Measurements from ENCODE around the gene SLC50A1. TPM values are rescaled to one million over a fixed set of nuclear protein-coding genes. Genes with fewer than 3 reads are reported as not detected.

The SLC50A1 gene
- total RNA-seq, 2 donors from 2014 or later: 102 to 130 TPM

GRCh38 chr1:155184835-155185782 lies 49.5 kb downstream of the SLC50A1 start:
- intact Hi-C loops (cut with DNase I): no loop called here
- Histone ChIP-seq H3K4me1 (peaks cover 8% of the 10 kb centered on the region), H3K9me3 (no peaks in the 10 kb centered on the region), H3K27ac (peak overlapping the region; percentile 55), H3K4me3 (no peak overlapping the region), H3K36me3 (no peaks in the 10 kb centered on the region), H3K27me3 (no peaks in the 10 kb centered on the region), H3K9ac (ENCODE audit: low read depth in 2 of 2, low read length in 2 of 2) (peak overlapping the region; percentile 20 to 77)
- peak; percentile 71 for DNase-seq
- TF ChIP-seq CTCF (IDR thresholded peaks at IDR 0.05): no peak

GRCh38 chr1:155185783-155186066 lies 50.1 kb downstream of the SLC50A1 start:
- no peaks in the 10 kb centered on the region for H3K27me3 ChIP-seq
- no peaks in the 10 kb centered on the region for H3K9me3 ChIP-seq
- no peak for DNase-seq
- peak overlapping the region; percentile 55 for H3K27ac ChIP-seq
- H3K4me1 ChIP-seq: peaks cover 8% of the 10 kb centered on the region
- intact Hi-C loops (cut with DNase I): no loop called here
- H3K9ac ChIP-seq (ENCODE audit: low read depth in 2 of 2, low read length in 2 of 2): peak overlapping the region; percentile 20 to 77
- no peak overlapping the region for H3K4me3 ChIP-seq
- no peak for TF ChIP-seq CTCF (IDR thresholded peaks at IDR 0.05)
- H3K36me3 ChIP-seq: no peaks in the 10 kb centered on the region

GRCh38 chr1:155186067-155186793 lies 50.6 kb downstream of the SLC50A1 start:
- intact Hi-C loops (cut with DNase I): no loop called here
- no peak for TF ChIP-seq CTCF (IDR thresholded peaks at IDR 0.05)
- H3K36me3 ChIP-seq: no peaks in the 10 kb centered on the region
- H3K9ac ChIP-seq (ENCODE audit: low read depth in 2 of 2, low read length in 2 of 2): peak overlapping the region in 1 of 2 donors; percentile 77
- peak overlapping the region; percentile 55 for H3K27ac ChIP-seq
- no peaks in the 10 kb centered on the region for H3K27me3 ChIP-seq
- DNase-seq: no peak
- no peak overlapping the region for H3K4me3 ChIP-seq
- peaks cover 8% of the 10 kb centered on the region for H3K4me1 ChIP-seq
- H3K9me3 ChIP-seq: no peaks in the 10 kb centered on the region

- Histone ChIP-seq H3K4me3 (no peak overlapping the region), H3K9me3 (no peaks in the 10 kb centered on the region), H3K4me1 (peaks cover 8% of the 10 kb centered on the region), H3K36me3 (no peaks in the 10 kb centered on the region), H3K27ac (peak overlapping the region; percentile 37), H3K27me3 (no peaks in the 10 kb centered on the region), H3K9ac (ENCODE audit: low read depth in 2 of 2, low read length in 2 of 2) (peak overlapping the region in 1 of 2 donors; percentile 77)
- TF ChIP-seq CTCF (IDR thresholded peaks at IDR 0.05): no peak
- peak; percentile 64 for DNase-seq
- intact Hi-C loops (cut with DNase I): no loop called here
Measured at GRCh38 chr1:155186794-155187455, 51.3 kb downstream of the SLC50A1 start.

GRCh38 chr1:155187456-155187891 lies 51.8 kb downstream of the SLC50A1 start:
- DNase-seq: no peak

More at GRCh38 chr1:155187456-155187891, 51.8 kb downstream of the SLC50A1 start:
- Histone ChIP-seq H3K36me3 (no peaks in the 10 kb centered on the region), H3K9ac (ENCODE audit: low read depth in 2 of 2, low read length in 2 of 2) (peak overlapping the region in 1 of 2 donors; percentile 77), H3K9me3 (no peaks in the 10 kb centered on the region), H3K27ac (peak overlapping the region; percentile 37), H3K4me1 (peaks cover 8% of the 10 kb centered on the region), H3K27me3 (no peaks in the 10 kb centered on the region), H3K4me3 (no peak overlapping the region)
- intact Hi-C loops (cut with DNase I): no loop called here
- TF ChIP-seq CTCF (IDR thresholded peaks at IDR 0.05): no peak
